ENCODE measurements around the gene MCM3AP.

DNA sequence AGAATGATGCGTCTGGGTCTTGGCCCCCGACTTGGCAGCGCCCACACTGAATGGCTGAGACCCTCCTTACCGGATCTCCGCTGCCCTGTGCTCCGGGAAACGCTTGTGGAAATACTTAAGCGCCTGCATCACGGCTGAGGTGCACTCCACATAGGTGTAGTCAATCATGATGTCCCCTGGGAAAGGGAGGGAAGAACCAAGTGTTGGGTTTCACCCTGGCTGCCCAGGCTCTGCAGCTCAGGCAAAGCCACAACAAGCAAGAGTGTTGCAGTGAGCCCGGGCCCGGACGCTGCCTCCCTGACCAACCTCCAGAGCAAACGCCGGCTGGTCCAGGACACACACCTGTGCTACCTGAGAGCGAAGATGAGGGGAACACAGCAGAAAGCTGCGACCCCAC is 79.6 kb downstream of the MCM3AP start:
- TF ChIP-seq EZH2phosphoT487 (IDR thresholded peaks at IDR 0.05; ENCODE audit: borderline replicate concordance, low read length) (no peak), CTCF (IDR thresholded peaks at IDR 0.05; ENCODE audit: low read depth, low read length, poor library complexity, severe bottlenecking) (no peak)

Measured in DOHH2 (cell line).